Measurements from ENCODE around the gene TNFSF13.

Gene TNFSF13

DNA sequence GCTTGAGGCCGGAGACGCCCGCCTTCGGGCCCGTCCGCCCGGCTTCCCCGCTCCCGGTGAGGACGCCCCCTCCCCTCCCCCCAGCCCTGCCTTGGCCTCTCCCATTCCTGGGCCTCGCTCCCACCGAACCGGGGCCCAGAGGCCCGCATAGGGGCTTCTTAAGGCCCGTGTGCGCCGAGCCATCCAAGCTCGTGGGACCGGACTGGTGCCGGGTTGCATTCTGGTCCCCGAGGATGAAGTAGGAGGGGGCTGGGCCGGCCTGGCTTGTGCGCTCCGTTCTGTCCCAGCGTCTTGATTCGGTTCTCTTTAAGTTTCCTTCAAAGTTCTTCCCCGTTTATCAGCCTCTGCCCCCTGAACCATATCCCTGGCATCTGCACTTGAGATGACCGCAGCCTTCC lies 3.7 kb downstream of the TNFSF13 start:
- Histone ChIP-seq H3K9ac (peak overlapping the region; percentile 85), H3K79me2 (peaks cover 23% of the 10 kb centered on the region), H3K4me2 (ENCODE audit: low read length) (peak overlapping the region; percentile 99), H3K36me3 (ENCODE audit: control insufficient read depth, insufficient read depth, low read length) (no peaks in the 10 kb centered on the region), H3K4me3 (ENCODE audit: low read depth, low read length) (peak overlapping the region; percentile 87), H3K27ac (peak overlapping the region; percentile 96), H3K27me3 (ENCODE audit: control insufficient read depth, insufficient read depth, low read length) (no peaks in the 10 kb centered on the region), H3K4me1 (peaks cover 31% of the 10 kb centered on the region), H2AFZ (peak overlapping the region; percentile 93), H3K9me3 (ENCODE audit: control insufficient read depth, low read length) (no peaks in the 10 kb centered on the region)
- TF ChIP-seq CTCF (IDR thresholded peaks at IDR 0.05) = no peak

- H3K79me2 ChIP-seq = peaks cover 26% of the 10 kb centered on the region
- no peak overlapping the region for H3K9ac ChIP-seq
- H3K4me3 ChIP-seq (ENCODE audit: low read depth, low read length) = peak overlapping the region; percentile 87
- H3K36me3 ChIP-seq (ENCODE audit: control insufficient read depth, insufficient read depth, low read length) = no peaks in the 10 kb centered on the region
- H3K4me1 ChIP-seq = peaks cover 24% of the 10 kb centered on the region
- no peak overlapping the region for H2AFZ ChIP-seq
- no peaks in the 10 kb centered on the region for H3K9me3 ChIP-seq (ENCODE audit: control insufficient read depth, low read length)
- H3K27ac ChIP-seq = no peak overlapping the region
- peak overlapping the region; percentile 99 for H3K4me2 ChIP-seq (ENCODE audit: low read length)
- no peaks in the 10 kb centered on the region for H3K27me3 ChIP-seq (ENCODE audit: control insufficient read depth, insufficient read depth, low read length)
- TF ChIP-seq CTCF (IDR thresholded peaks at IDR 0.05) = no peak
Observed at GRCh38 chr17:7563115-7563869, 4.7 kb downstream of the TNFSF13 start.

GRCh38 chr17:7569571-7569970 lies 11.0 kb downstream of the TNFSF13 start:
- H2AFZ ChIP-seq = no peak overlapping the region
- no peak overlapping the region for H3K4me2 ChIP-seq (ENCODE audit: low read length)
- no peaks in the 10 kb centered on the region for H3K27me3 ChIP-seq (ENCODE audit: control insufficient read depth, insufficient read depth, low read length)
- H3K9ac ChIP-seq = no peak overlapping the region
- no peak for TF ChIP-seq CTCF (IDR thresholded peaks at IDR 0.05)
- H3K4me3 ChIP-seq (ENCODE audit: low read depth, low read length) = no peak overlapping the region
- no peaks in the 10 kb centered on the region for H3K9me3 ChIP-seq (ENCODE audit: control insufficient read depth, low read length)
- H3K36me3 ChIP-seq (ENCODE audit: control insufficient read depth, insufficient read depth, low read length) = no peaks in the 10 kb centered on the region
- no peak overlapping the region for H3K27ac ChIP-seq
- H3K79me2 ChIP-seq = peaks cover 17% of the 10 kb centered on the region
- H3K4me1 ChIP-seq = peaks cover 2% of the 10 kb centered on the region

DNA sequence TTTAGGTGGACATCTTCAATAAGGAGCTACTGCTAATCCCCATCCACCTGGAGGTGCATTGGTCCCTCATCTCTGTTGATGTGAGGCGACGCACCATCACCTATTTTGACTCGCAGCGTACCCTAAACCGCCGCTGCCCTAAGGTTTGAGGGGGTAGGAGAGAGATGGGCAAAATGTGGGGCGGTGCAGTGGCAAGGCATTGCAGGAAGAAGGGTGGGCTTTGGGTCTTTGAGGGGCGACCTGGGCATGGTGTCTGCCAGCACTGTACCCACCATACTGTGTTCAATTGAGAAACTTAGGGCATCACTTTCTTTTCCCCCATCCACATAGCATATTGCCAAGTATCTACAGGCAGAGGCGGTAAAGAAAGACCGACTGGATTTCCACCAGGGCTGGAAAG lies 11.8 kb downstream of the TNFSF13 start:
- Histone ChIP-seq H3K27ac (no peak overlapping the region), H3K4me3 (ENCODE audit: low read depth, low read length) (no peak overlapping the region), H3K9me3 (ENCODE audit: control insufficient read depth, low read length) (no peaks in the 10 kb centered on the region), H3K36me3 (ENCODE audit: control insufficient read depth, insufficient read depth, low read length) (no peaks in the 10 kb centered on the region), H2AFZ (no peak overlapping the region), H3K4me2 (ENCODE audit: low read length) (no peak overlapping the region), H3K79me2 (peaks cover 16% of the 10 kb centered on the region), H3K9ac (no peak overlapping the region), H3K27me3 (ENCODE audit: control insufficient read depth, insufficient read depth, low read length) (no peaks in the 10 kb centered on the region), H3K4me1 (peaks cover 7% of the 10 kb centered on the region)
- TF ChIP-seq CTCF (IDR thresholded peaks at IDR 0.05) = no peak

DNA sequence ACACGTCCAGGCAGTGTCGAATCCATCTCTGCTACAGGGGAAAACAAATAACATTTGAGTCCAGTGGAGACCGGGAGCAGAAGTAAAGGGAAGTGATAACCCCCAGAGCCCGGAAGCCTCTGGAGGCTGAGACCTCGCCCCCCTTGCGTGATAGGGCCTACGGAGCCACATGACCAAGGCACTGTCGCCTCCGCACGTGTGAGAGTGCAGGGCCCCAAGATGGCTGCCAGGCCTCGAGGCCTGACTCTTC lies 13.7 kb downstream of the TNFSF13 start:
- Histone ChIP-seq H2AFZ (peak overlapping the region; percentile 87), H3K9me3 (ENCODE audit: control insufficient read depth, low read length) (no peaks in the 10 kb centered on the region), H3K27ac (peak overlapping the region; percentile 97), H3K4me2 (ENCODE audit: low read length) (peak overlapping the region; percentile 49), H3K4me1 (peaks cover 9% of the 10 kb centered on the region), H3K4me3 (ENCODE audit: low read depth, low read length) (peak overlapping the region; percentile 100), H3K79me2 (peaks cover 19% of the 10 kb centered on the region), H3K36me3 (ENCODE audit: control insufficient read depth, insufficient read depth, low read length) (no peaks in the 10 kb centered on the region), H3K9ac (no peak overlapping the region), H3K27me3 (ENCODE audit: control insufficient read depth, insufficient read depth, low read length) (no peaks in the 10 kb centered on the region)
- no peak for TF ChIP-seq CTCF (IDR thresholded peaks at IDR 0.05)

Data from parathyroid adenoma (tissue), 2 donors.